ENCODE measurements around the gene CCDC34. TPM values are rescaled to one million over a fixed set of nuclear protein-coding genes. Genes with fewer than 3 reads are reported as not detected.

CCDC34 gene
- total and polyA plus RNA-seq, 2 of the 4 experiments (the other 2 are of a cell fraction) = 2.5 to 4.5 TPM

DNA sequence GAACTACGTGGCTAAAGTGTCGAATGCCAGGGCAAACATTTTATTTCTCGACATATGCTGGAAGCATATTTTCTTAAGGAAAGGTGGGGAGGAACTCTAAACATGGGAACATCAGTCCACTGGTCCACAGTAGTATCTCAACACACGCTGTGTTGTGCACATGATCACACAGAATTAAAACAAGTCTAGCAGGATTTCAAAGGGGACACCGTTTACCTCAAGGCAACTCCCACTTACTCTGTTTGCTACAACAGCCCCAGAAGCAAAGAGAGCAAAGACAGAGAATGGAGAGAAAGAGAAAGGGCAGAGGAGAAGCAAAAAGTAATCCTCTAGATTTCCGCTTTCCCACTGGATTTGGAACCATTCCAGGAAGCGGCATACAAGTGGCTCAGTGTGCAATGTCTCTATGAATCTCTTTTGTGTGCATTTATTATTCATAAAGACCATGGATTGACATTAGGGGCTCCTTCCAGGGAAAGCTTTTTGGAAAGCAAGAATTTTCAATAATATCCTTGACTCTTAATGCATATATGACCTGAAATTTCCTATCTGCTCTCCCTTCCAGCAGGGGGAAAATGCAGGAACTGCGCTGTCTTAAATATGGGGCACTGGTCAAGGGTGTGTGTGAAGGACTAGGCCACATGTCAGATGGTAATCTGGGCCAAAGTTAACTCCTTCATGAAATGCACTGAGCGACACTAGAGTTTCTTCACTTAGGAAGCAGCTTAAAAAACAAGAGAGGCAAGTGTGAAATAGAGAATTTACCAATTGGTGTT, 34.8 kb upstream of the CCDC34 start:
- Histone ChIP-seq H2BK15ac (ENCODE audit: low read depth, low read length) (no peak overlapping the region), H3K36me3 (ENCODE audit: control insufficient read depth, insufficient read depth, low read length) (no peaks in the 10 kb centered on the region), H3K27me3 (ENCODE audit: control insufficient read depth, insufficient read depth, low read length) (no peaks in the 10 kb centered on the region), H3K27ac (ENCODE audit: insufficient read depth, low read length) (no peak overlapping the region), H4K5ac (ENCODE audit: low read depth, low read length) (no peak overlapping the region), H3K14ac (replicated peaks; ENCODE audit: low read depth, low read length) (no peak overlapping the region), H2BK120ac (ENCODE audit: low read depth, low read length) (no peak overlapping the region), H3K18ac (ENCODE audit: low read depth, low read length) (no peak overlapping the region), H2BK20ac (ENCODE audit: low read depth, low read length) (no peak overlapping the region), H3K23ac (ENCODE audit: low read depth, low read length) (no peak overlapping the region), H3K56ac (ENCODE audit: extremely low read depth, insufficient read depth, low read length) (no peak overlapping the region), H4K8ac (ENCODE audit: low read depth in 2 of 2, low read length in 2 of 2) (no peak overlapping the region), H3K4me3 (ENCODE audit: insufficient read depth, low read depth, low read length) (no peak overlapping the region), H3K79me1 (ENCODE audit: low read depth in 1 of 2, low read length in 2 of 2) (peaks cover 0 to 4% of the 10 kb centered on the region in 2 experiments; a peak in 1 of 4 replicates), H3K9ac (ENCODE audit: low read depth, low read length) (no peak overlapping the region), H3K9me1 (ENCODE audit: insufficient read depth, low read length) (peaks cover 10% of the 10 kb centered on the region), H3K9me3 (ENCODE audit: control insufficient read depth, insufficient read depth, low read length) (no peaks in the 10 kb centered on the region), H3K4me1 (ENCODE audit: control insufficient read depth, insufficient read depth, low read length) (peaks cover 10% of the 10 kb centered on the region), H4K20me1 (ENCODE audit: insufficient read depth, low read length) (peaks cover 3% of the 10 kb centered on the region; the same call in 1 of the 2 replicates), H2BK5ac (ENCODE audit: low read depth, low read length, poor library complexity, severe bottlenecking) (no peak overlapping the region), H2AK9ac (replicated peaks; ENCODE audit: low read depth, low read length, poor library complexity) (no peak overlapping the region), H3K4me2 (ENCODE audit: low read depth, low read length) (no peak overlapping the region), H3K4ac (ENCODE audit: low read depth, low read length) (no peak overlapping the region), H4K91ac (ENCODE audit: insufficient read depth, low read depth, low read length) (no peak overlapping the region), H2AFZ (replicated peaks; ENCODE audit: low read length, poor library complexity) (no peak overlapping the region), H2AK5ac (ENCODE audit: low read depth, low read length) (no peak overlapping the region)
- DNase-seq (no peak), ATAC-seq (ENCODE audit: low read depth) (no peak)
- intact Hi-C loops (cut with micrococcal nuclease) = loop anchor here (5.0 to 10.0 kb wide), 3 partner anchors 39 to 423 kb away; partner anchors contain the start of gene LGR4
- no TSS peak for BruUV-seq (replicated peaks)
- TF ChIP-seq BHLHE40 (IDR thresholded peaks at IDR 0.05; ENCODE audit: low read depth, low read length) = no peak
- no peak for TF ChIP-seq POLR2A (IDR thresholded peaks at IDR 0.05; ENCODE audit: low read depth, low read length)
- no peak for TF ChIP-seq USF2 (IDR thresholded peaks at IDR 0.05; ENCODE audit: low read depth, low read length)
- TF ChIP-seq MAFK (IDR thresholded peaks at IDR 0.05; ENCODE audit: low read depth, low read length) = no peak
- no peak for TF ChIP-seq FOS (IDR thresholded peaks at IDR 0.05; ENCODE audit: low read depth, low read length)
- no peak for TF ChIP-seq NFE2L2 (IDR thresholded peaks at IDR 0.05; ENCODE audit: low read depth, low read length)
- TF ChIP-seq CHD1 (IDR thresholded peaks at IDR 0.05; ENCODE audit: low read depth, low read length) = no peak
- TF ChIP-seq RCOR1 (IDR thresholded peaks at IDR 0.05; ENCODE audit: insufficient replicate concordance, low read length) = no peak
- no peak for TF ChIP-seq CTCF (conservative IDR thresholded peaks at IDR 0.05; ENCODE audit: low read depth, low read length)
- no peak for TF ChIP-seq MAZ (IDR thresholded peaks at IDR 0.05; ENCODE audit: borderline replicate concordance, low read depth, low read length)
- TF ChIP-seq RAD21 (IDR thresholded peaks at IDR 0.05; ENCODE audit: low read length) = no peak
- TF ChIP-seq RFX5 (IDR thresholded peaks at IDR 0.05; ENCODE audit: low read depth, low read length) = no peak
- no peak for TF ChIP-seq ELK1 (IDR thresholded peaks at IDR 0.05; ENCODE audit: borderline replicate concordance, low read depth, low read length)
- TF ChIP-seq MXI1 (IDR thresholded peaks at IDR 0.05; ENCODE audit: borderline replicate concordance, low read depth, low read length) = no peak
- no peak for TF ChIP-seq SMC3 (IDR thresholded peaks at IDR 0.05; ENCODE audit: low read depth, low read length)
- ChIA-PET POLR2A (ENCODE audit: unreplicated experiment) (no interaction called here), CTCF (no interaction called here)
- dilution Hi-C loops (cut with HindIII; ENCODE audit: low sequenced_read_pairs, unreplicated experiment) = no loop called here
- in situ Hi-C loops (cut with MboI; ENCODE audit: low sequenced_read_pairs) = no loop called here
- 100% methylated on average over 1 of the region's 9 CpGs; no CpG with 5 or more reads in 1 of the 2 experiments for WGBS, 2 experiments (ENCODE audit: extremely low coverage in 2 of 2, insufficient read length in 1 of 2)

Data from IMR-90 (cell line).